HG03378 (cell line): ENCODE measurements around the gene FPGT.
"Not testable (repeated sequence)": the region's sequence is repeated elsewhere in the genome, so short reads cannot be mapped to it uniquely, and the experiment has no call there.

Experiments
- ATAC-seq: cut with Tn5 transposase; IDR thresholded peaks from one replicate; pipeline ENCODE4 v1.9.1; 2021; ENCODE audit warnings: mild to moderate bottlenecking, moderate library complexity; ENCODE audit not compliant: unreplicated experiment

FPGT gene

DNA sequence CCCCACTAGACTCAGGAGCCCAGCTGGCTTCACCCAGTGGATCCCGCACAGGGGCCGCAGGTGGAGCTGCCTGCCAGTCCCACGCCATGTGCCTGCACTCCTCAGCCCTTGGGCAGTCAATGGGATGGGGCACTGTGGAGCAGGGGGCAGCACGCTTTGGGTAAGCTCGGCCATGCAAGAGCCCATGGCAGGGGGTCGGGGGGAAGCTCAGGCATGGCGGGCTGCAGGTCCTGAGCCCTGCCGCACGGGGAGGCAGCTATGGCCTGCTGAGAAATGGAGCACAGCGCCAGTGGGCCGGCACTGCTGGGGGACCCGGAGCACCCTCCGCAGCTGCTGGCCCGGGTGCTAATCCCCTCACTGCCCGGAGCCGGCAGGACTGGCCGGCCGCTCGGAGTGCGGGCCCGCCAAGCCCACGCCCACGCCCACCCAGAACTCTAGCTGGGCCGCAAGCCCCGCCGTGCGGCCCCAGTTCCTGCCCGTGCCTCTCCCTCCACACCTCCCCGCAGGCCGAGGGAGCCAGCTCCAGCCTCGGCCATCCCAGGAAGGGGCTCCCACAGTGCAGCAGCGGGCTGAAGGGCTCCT, 55.3 kb downstream of the FPGT start:
- ATAC-seq = not testable (repeated sequence)
